ENCODE measurements around the gene ABCG2. TPM values are rescaled to one million over a fixed set of nuclear protein-coding genes. Genes with fewer than 3 reads are reported as not detected.

Gene ABCG2
- polyA plus RNA-seq, 4 donors: 6.5 to 37.6 (median 23.6) TPM

GRCh38 chr4:88093874-88094273, 64.6 kb downstream of the ABCG2 start:
- peaks cover 0 to 14% (median 0%) of the 10 kb centered on the region in 3 donors for H3K36me3 ChIP-seq (ENCODE audit: control insufficient read depth in 3 of 3, insufficient read depth in 2 of 3, low read depth in 1 of 3, low read length in 3 of 3)
- no peak for FAIRE-seq
- DNase-seq: no peak

GRCh38 chr4:88091378-88091777, 67.1 kb downstream of the ABCG2 start:
- no peak for DNase-seq
- no peaks in the 10 kb centered on the region for H3K27me3 ChIP-seq (ENCODE audit: control insufficient read depth in 3 of 3, insufficient read depth in 3 of 3, low read length in 3 of 3)
- H3K27ac ChIP-seq (ENCODE audit: low read depth in 1 of 3, low read length in 2 of 3): no peak overlapping the region
- H3K9me3 ChIP-seq (ENCODE audit: control insufficient read depth in 2 of 2, insufficient read depth in 1 of 2, low read depth in 1 of 2, low read length in 1 of 2): no peaks in the 10 kb centered on the region
- H3K4me1 ChIP-seq (ENCODE audit: control insufficient read depth in 3 of 3, insufficient read depth in 2 of 3, low read depth in 1 of 3, low read length in 2 of 3): no peaks in the 10 kb centered on the region
- 87 to 95% (median 94%) methylated on average over 3 of the region's 3 CpGs for WGBS, 3 donors
- H3K4me3 ChIP-seq (ENCODE audit: low read depth in 1 of 3, low read length in 3 of 3): no peak overlapping the region
- peaks cover 0 to 10% (median 0%) of the 10 kb centered on the region in 3 donors for H3K36me3 ChIP-seq (ENCODE audit: control insufficient read depth in 3 of 3, insufficient read depth in 2 of 3, low read depth in 1 of 3, low read length in 3 of 3)
- FAIRE-seq: no peak

More at GRCh38 chr4:88093874-88094273, 64.6 kb downstream of the ABCG2 start:
- no peaks in the 10 kb centered on the region for H3K9me3 ChIP-seq (ENCODE audit: control insufficient read depth in 2 of 2, insufficient read depth in 1 of 2, low read depth in 1 of 2, low read length in 1 of 2)
- no peak overlapping the region for H3K4me3 ChIP-seq (ENCODE audit: low read depth in 1 of 3, low read length in 3 of 3)
- WGBS, 3 donors: 88 to 89% (median 88%) methylated on average over 5 of the region's 5 CpGs
- no peak overlapping the region for H3K27ac ChIP-seq (ENCODE audit: low read depth in 1 of 3, low read length in 2 of 3)
- no peaks in the 10 kb centered on the region for H3K4me1 ChIP-seq (ENCODE audit: control insufficient read depth in 3 of 3, insufficient read depth in 2 of 3, low read depth in 1 of 3, low read length in 2 of 3)
- no peaks in the 10 kb centered on the region for H3K27me3 ChIP-seq (ENCODE audit: control insufficient read depth in 3 of 3, insufficient read depth in 3 of 3, low read length in 3 of 3)

- H3K4me3 ChIP-seq (ENCODE audit: low read depth in 1 of 3, low read length in 3 of 3): no peak overlapping the region
- peaks cover 0 to 8% (median 0%) of the 10 kb centered on the region in 3 donors for H3K36me3 ChIP-seq (ENCODE audit: control insufficient read depth in 3 of 3, insufficient read depth in 2 of 3, low read depth in 1 of 3, low read length in 3 of 3)
- no peaks in the 10 kb centered on the region for H3K4me1 ChIP-seq (ENCODE audit: control insufficient read depth in 3 of 3, insufficient read depth in 2 of 3, low read depth in 1 of 3, low read length in 2 of 3)
- no peaks in the 10 kb centered on the region for H3K27me3 ChIP-seq (ENCODE audit: control insufficient read depth in 3 of 3, insufficient read depth in 3 of 3, low read length in 3 of 3)
- no peak for DNase-seq
- H3K27ac ChIP-seq (ENCODE audit: low read depth in 1 of 3, low read length in 2 of 3): no peak overlapping the region
- H3K9me3 ChIP-seq (ENCODE audit: control insufficient read depth in 2 of 2, insufficient read depth in 1 of 2, low read depth in 1 of 2, low read length in 1 of 2): no peaks in the 10 kb centered on the region
- FAIRE-seq: no peak
Measured at GRCh38 chr4:88090898-88091297, 67.5 kb downstream of the ABCG2 start.

- 95 to 98% (median 96%) methylated on average over 1 of the region's 1 CpG for WGBS, 3 donors
- Histone ChIP-seq H3K27ac (ENCODE audit: low read depth in 1 of 3, low read length in 2 of 3) (no peak overlapping the region), H3K9me3 (ENCODE audit: control insufficient read depth in 2 of 2, insufficient read depth in 1 of 2, low read depth in 1 of 2, low read length in 1 of 2) (no peaks in the 10 kb centered on the region), H3K4me1 (ENCODE audit: control insufficient read depth in 3 of 3, insufficient read depth in 2 of 3, low read depth in 1 of 3, low read length in 2 of 3) (no peaks in the 10 kb centered on the region), H3K4me3 (ENCODE audit: low read depth in 1 of 3, low read length in 3 of 3) (no peak overlapping the region), H3K36me3 (ENCODE audit: control insufficient read depth in 3 of 3, insufficient read depth in 2 of 3, low read depth in 1 of 3, low read length in 3 of 3) (peaks cover 0 to 2% (median 0%) of the 10 kb centered on the region in 3 donors), H3K27me3 (ENCODE audit: control insufficient read depth in 3 of 3, insufficient read depth in 3 of 3, low read length in 3 of 3) (no peaks in the 10 kb centered on the region)
- FAIRE-seq (no peak), DNase-seq (no peak)
Measured at GRCh38 chr4:88087004-88087403, 71.4 kb downstream of the ABCG2 start.

- FAIRE-seq (no peak), DNase-seq (no peak)
- Histone ChIP-seq H3K4me1 (ENCODE audit: control insufficient read depth in 3 of 3, insufficient read depth in 2 of 3, low read depth in 1 of 3, low read length in 2 of 3) (no peaks in the 10 kb centered on the region), H3K36me3 (ENCODE audit: control insufficient read depth in 3 of 3, insufficient read depth in 2 of 3, low read depth in 1 of 3, low read length in 3 of 3) (peaks cover 0 to 3% (median 0%) of the 10 kb centered on the region in 3 donors), H3K27ac (ENCODE audit: low read depth in 1 of 3, low read length in 2 of 3) (no peak overlapping the region), H3K4me3 (ENCODE audit: low read depth in 1 of 3, low read length in 3 of 3) (no peak overlapping the region), H3K9me3 (ENCODE audit: control insufficient read depth in 2 of 2, insufficient read depth in 1 of 2, low read depth in 1 of 2, low read length in 1 of 2) (no peaks in the 10 kb centered on the region), H3K27me3 (ENCODE audit: control insufficient read depth in 3 of 3, insufficient read depth in 3 of 3, low read length in 3 of 3) (no peaks in the 10 kb centered on the region)
- 95 to 97% (median 97%) methylated on average over 1 of the region's 1 CpG for WGBS, 3 donors
Measured at GRCh38 chr4:88080626-88081025, 77.8 kb downstream of the ABCG2 start.

GRCh38 chr4:88078579-88078978, 79.9 kb downstream of the ABCG2 start:
- WGBS, 3 donors: 77 to 95% (median 91%) methylated on average over 2 of the region's 2 CpGs
- no peak overlapping the region for H3K4me3 ChIP-seq (ENCODE audit: low read depth in 1 of 3, low read length in 3 of 3)
- peaks cover 4 to 10% (median 7%) of the 10 kb centered on the region in 3 donors for H3K36me3 ChIP-seq (ENCODE audit: control insufficient read depth in 3 of 3, insufficient read depth in 2 of 3, low read depth in 1 of 3, low read length in 3 of 3)
- H3K9me3 ChIP-seq (ENCODE audit: control insufficient read depth in 2 of 2, insufficient read depth in 1 of 2, low read depth in 1 of 2, low read length in 1 of 2): no peaks in the 10 kb centered on the region
- H3K4me1 ChIP-seq (ENCODE audit: control insufficient read depth in 3 of 3, insufficient read depth in 2 of 3, low read depth in 1 of 3, low read length in 2 of 3): no peaks in the 10 kb centered on the region
- H3K27ac ChIP-seq (ENCODE audit: low read depth in 1 of 3, low read length in 2 of 3): no peak overlapping the region
- H3K27me3 ChIP-seq (ENCODE audit: control insufficient read depth in 3 of 3, insufficient read depth in 3 of 3, low read length in 3 of 3): no peaks in the 10 kb centered on the region
- FAIRE-seq: no peak
- no peak for DNase-seq

- 82 to 86% (median 82%) methylated on average over 7 of the region's 7 CpGs for WGBS, 3 donors
- DNase-seq (no peak), FAIRE-seq (no peak)
- Histone ChIP-seq H3K36me3 (ENCODE audit: control insufficient read depth in 3 of 3, insufficient read depth in 2 of 3, low read depth in 1 of 3, low read length in 3 of 3) (peaks cover 4 to 15% (median 7%) of the 10 kb centered on the region in 3 donors), H3K27me3 (ENCODE audit: control insufficient read depth in 3 of 3, insufficient read depth in 3 of 3, low read length in 3 of 3) (no peaks in the 10 kb centered on the region), H3K27ac (ENCODE audit: low read depth in 1 of 3, low read length in 2 of 3) (no peak overlapping the region), H3K4me3 (ENCODE audit: low read depth in 1 of 3, low read length in 3 of 3) (no peak overlapping the region), H3K9me3 (ENCODE audit: control insufficient read depth in 2 of 2, insufficient read depth in 1 of 2, low read depth in 1 of 2, low read length in 1 of 2) (no peaks in the 10 kb centered on the region), H3K4me1 (ENCODE audit: control insufficient read depth in 3 of 3, insufficient read depth in 2 of 3, low read depth in 1 of 3, low read length in 2 of 3) (no peaks in the 10 kb centered on the region)
Measured at GRCh38 chr4:88077911-88078524, 80.4 kb downstream of the ABCG2 start.

GRCh38 chr4:88075336-88075735, 83.1 kb downstream of the ABCG2 start:
- Histone ChIP-seq H3K27ac (ENCODE audit: low read depth in 1 of 3, low read length in 2 of 3) (no peak overlapping the region), H3K4me3 (ENCODE audit: low read depth in 1 of 3, low read length in 3 of 3) (no peak overlapping the region), H3K9me3 (ENCODE audit: control insufficient read depth in 2 of 2, insufficient read depth in 1 of 2, low read depth in 1 of 2, low read length in 1 of 2) (peaks cover 0 to 17% of the 10 kb centered on the region in 2 donors), H3K36me3 (ENCODE audit: control insufficient read depth in 3 of 3, insufficient read depth in 2 of 3, low read depth in 1 of 3, low read length in 3 of 3) (peaks cover 8 to 36% (median 9%) of the 10 kb centered on the region in 3 donors), H3K27me3 (ENCODE audit: control insufficient read depth in 3 of 3, insufficient read depth in 3 of 3, low read length in 3 of 3) (no peaks in the 10 kb centered on the region), H3K4me1 (ENCODE audit: control insufficient read depth in 3 of 3, insufficient read depth in 2 of 3, low read depth in 1 of 3, low read length in 2 of 3) (no peaks in the 10 kb centered on the region)
- DNase-seq (no peak), FAIRE-seq (no peak)
- 94 to 98% (median 98%) methylated on average over 9 of the region's 9 CpGs for WGBS, 3 donors

- WGBS, 3 donors: 91 to 96% (median 94%) methylated on average over 1 of the region's 1 CpG
- DNase-seq (no peak), FAIRE-seq (no peak)
- no peak overlapping the region for H3K27ac ChIP-seq (ENCODE audit: low read depth in 1 of 3, low read length in 2 of 3)
- H3K9me3 ChIP-seq (ENCODE audit: control insufficient read depth in 2 of 2, insufficient read depth in 1 of 2, low read depth in 1 of 2, low read length in 1 of 2): peaks cover 0 to 17% of the 10 kb centered on the region in 2 donors
- peaks cover 10 to 46% (median 12%) of the 10 kb centered on the region in 3 donors for H3K36me3 ChIP-seq (ENCODE audit: control insufficient read depth in 3 of 3, insufficient read depth in 2 of 3, low read depth in 1 of 3, low read length in 3 of 3)
- H3K27me3 ChIP-seq (ENCODE audit: control insufficient read depth in 3 of 3, insufficient read depth in 3 of 3, low read length in 3 of 3): no peaks in the 10 kb centered on the region
- no peak overlapping the region for H3K4me3 ChIP-seq (ENCODE audit: low read depth in 1 of 3, low read length in 3 of 3)
- H3K4me1 ChIP-seq (ENCODE audit: control insufficient read depth in 3 of 3, insufficient read depth in 2 of 3, low read depth in 1 of 3, low read length in 2 of 3): peaks cover 0 to under 1% (median 0%) of the 10 kb centered on the region in 3 donors
Measured at GRCh38 chr4:88070031-88070430, 88.4 kb downstream of the ABCG2 start.
